A549 (cell line): ENCODE data around the gene TRAPPC2L. TPM values are rescaled to one million over a fixed set of nuclear protein-coding genes. Genes with fewer than 3 reads are reported as not detected.

Source experiments
- ATAC-seq, 2 experiments: fragments of 200-7000 bp in 1 of 2; fragments of >200 bp in 1 of 2; cut with Nextera tagmentation in 1 of 2; cut with Tn5 transposase in 1 of 2; 3 replicates each; pipeline versions ENCODE4 v1.8.0 to v1.9.1; 2018 to 2020; ENCODE audit warnings: mild to moderate bottlenecking in 1 of 2, moderate library complexity in 1 of 2
- CTCF ChIA-PET: fragments of 300-600 bp; sonication (Branson Sonifier 250); formaldehyde crosslinking; extraction: SDS; loops from one replicate; lab custom pipeline; 2021; ENCODE audit warnings: antibody characterized with exemption, inconsistent platforms; lab: Yijun Ruan, JAX
- POLR2A ChIA-PET: fragments of 350-600 bp; formaldehyde crosslinking; extraction: SDS; loops from one replicate; lab custom pipeline; 2021; ENCODE audit warnings: antibody characterized with exemption, inconsistent platforms; lab: Yijun Ruan, JAX
- DNase-seq, 2 experiments: peaks; one replicate each; pipeline versions ENCODE4 v3.0.0 to v3.0.0-alpha.2; 2011 to 2016; ENCODE audit warnings: low read depth in 1 of 2, low spot score in 1 of 2
- FAIRE-seq: peaks from 2 replicates; lab custom pipeline; 2011; peaks lifted over from hg19 to GRCh38; lab: Jason Lieb, UNC
- H3K27ac ChIP-seq, 2 experiments: fragments of >200 bp; sonication (Bioruptor Twin); formaldehyde crosslinking; 3 replicates each; pipeline ENCODE4 v1.5.1; 2016 to 2017
- H3K4me1 ChIP-seq: fragments of >200 bp; sonication (Bioruptor Twin); formaldehyde crosslinking; 3 replicates; pipeline ENCODE4 v1.6.1; 2016
- H3K4me2 ChIP-seq: fragments of >200 bp; sonication (Bioruptor Twin); formaldehyde crosslinking; 3 replicates; pipeline ENCODE4 v1.6.1; 2016
- H3K4me3 ChIP-seq: fragments of >200 bp; sonication (Bioruptor Twin); formaldehyde crosslinking; 3 replicates; pipeline ENCODE4 v1.5.1; 2016
- H3K9me3 ChIP-seq: fragments of >200 bp; sonication (Bioruptor Twin); formaldehyde crosslinking; 3 replicates; pipeline ENCODE4 v1.6.1; 2016
- CBX8 ChIP-seq: fragments of 200-600 bp; sonication (generic); IDR thresholded peaks from 2 replicates; pipeline ENCODE4 v1.6.1; 2016
- CHD2 ChIP-seq: fragments of 150-350 bp; IDR thresholded peaks from 2 replicates; pipeline ENCODE4 v1.6.1; 2014; ENCODE audit warnings: low read length; ENCODE audit not compliant: partially characterized antibody
- EHMT2 ChIP-seq: fragments of 200-600 bp; sonication (generic); IDR thresholded peaks from 2 replicates; pipeline ENCODE4 v1.6.1; 2016; ENCODE audit warnings: antibody characterized with exemption, low read depth, mild to moderate bottlenecking, moderate library complexity
- FOXS1 ChIP-seq: fragments of 250-450 bp; sonication (Bioruptor Pico); IDR thresholded peaks from 2 replicates; pipeline ENCODE4 v1.5.0; 2020; ENCODE audit warnings: mild to moderate bottlenecking, moderate library complexity
- HDAC2 ChIP-seq: fragments of 200-600 bp; sonication (generic); IDR thresholded peaks from 2 replicates; pipeline ENCODE4 v1.6.1; 2016
- HEYL ChIP-seq: fragments of 250-450 bp; sonication (Bioruptor Pico); IDR thresholded peaks from 2 replicates; pipeline ENCODE4 v1.8.0; 2021; ENCODE audit warnings: mild to moderate bottlenecking, moderate library complexity
- JUN ChIP-seq, 2 experiments: fragments of >200 bp; sonication (Bioruptor Twin); formaldehyde crosslinking; IDR thresholded peaks; 2 replicates in 1 of 2; 3 replicates in 1 of 2; pipeline ENCODE4 v1.6.1; 2016 to 2017
- KDM1A ChIP-seq: fragments of 200-600 bp; sonication (generic); IDR thresholded peaks from 2 replicates; pipeline ENCODE4 v1.6.1; 2016; ENCODE audit warnings: low read depth, mild to moderate bottlenecking
- KDM5A ChIP-seq: fragments of 200-600 bp; sonication (generic); IDR thresholded peaks from 2 replicates; pipeline ENCODE4 v1.6.1; 2016; ENCODE audit warnings: antibody characterized with exemption, mild to moderate bottlenecking
- MAZ ChIP-seq: fragments of 150-350 bp; IDR thresholded peaks from 2 replicates; pipeline ENCODE4 v1.6.1; 2014; ENCODE audit warnings: antibody characterized with exemption, low read depth, low read length, borderline replicate concordance
- NPAS2 ChIP-seq: fragments of 250-450 bp; sonication (Bioruptor Pico); IDR thresholded peaks from 2 replicates; pipeline ENCODE4 v1.8.0; 2022; ENCODE audit warnings: mild to moderate bottlenecking, moderate library complexity, borderline replicate concordance
- RAD21 ChIP-seq, 2 experiments: fragments of >200 bp in 1 of 2; sonication (Bioruptor Twin) in 1 of 2; formaldehyde crosslinking in 1 of 2; IDR thresholded peaks in 1 of 2; conservative IDR thresholded peaks in 1 of 2; 2 replicates in 1 of 2; 3 replicates in 1 of 2; pipeline ENCODE4 v1.6.1; 2012 to 2018; ENCODE audit warnings: inconsistent platforms in 1 of 2
- SMC3 ChIP-seq: fragments of >200 bp; sonication (Bioruptor Twin); formaldehyde crosslinking; IDR thresholded peaks from 3 replicates; pipeline ENCODE4 v1.6.1; 2018; ENCODE audit warnings: inconsistent platforms
- TFCP2L1 ChIP-seq: fragments of 250-450 bp; sonication (Bioruptor Pico); IDR thresholded peaks from 2 replicates; pipeline ENCODE4 v1.5.0; 2021; ENCODE audit warnings: mild to moderate bottlenecking
- WGBS: methylation state at CpG from one replicate; pipeline ENCODE4 v1.1.6; 2017; ENCODE audit errors: missing lambda C conversion rate; 5-methylcytosine and 5-hydroxymethylcytosine counted together
- polyA plus RNA-seq, 4 experiments: library from polyadenylated mRNA; depleted of rRNA in 3 of 4; stranded (reverse); fragments of >200 nt; fragmentation: RNase III in 1 of 4; extraction: RNeasy Plus Mini Kit Qiagen cat#74134 plus additional on column Dnase treatment in 1 of 4; gene quantifications; 2 replicates in 3 of 4; 3 replicates in 1 of 4; pipeline ENCODE4 v1.2.3, GENCODE V29; 2011 to 2017
- TF ChIP-seq, protein P1 (sequence below): fragments of >200 bp; sonication (Bioruptor Twin); formaldehyde crosslinking; IDR thresholded peaks from 2 replicates; pipeline ENCODE4 v1.6.1; 2016
- TF ChIP-seq, protein P2 (sequence below): fragments of 450-650 bp; IDR thresholded peaks from 2 replicates; pipeline ENCODE4 v1.6.1; 2014; ENCODE audit warnings: antibody characterized with exemption
- TF ChIP-seq, protein P3 (sequence below): IDR thresholded peaks from 2 replicates; pipeline ENCODE4 v1.6.1; 2012
- TF ChIP-seq, protein P4 (sequence below): IDR thresholded peaks from 2 replicates; pipeline ENCODE4 v1.6.1; 2012; ENCODE audit warnings: low read depth, borderline replicate concordance
- TF ChIP-seq, protein P5 (sequence below): fragments of >200 bp; sonication (Bioruptor Twin); formaldehyde crosslinking; IDR thresholded peaks from 3 replicates; pipeline ENCODE4 v1.5.1; 2016

The TRAPPC2L gene
- polyA plus RNA-seq, 2 of the 4 experiments (the other 2 are of a cell fraction) = 70.3 to 80.2 TPM

DNA sequence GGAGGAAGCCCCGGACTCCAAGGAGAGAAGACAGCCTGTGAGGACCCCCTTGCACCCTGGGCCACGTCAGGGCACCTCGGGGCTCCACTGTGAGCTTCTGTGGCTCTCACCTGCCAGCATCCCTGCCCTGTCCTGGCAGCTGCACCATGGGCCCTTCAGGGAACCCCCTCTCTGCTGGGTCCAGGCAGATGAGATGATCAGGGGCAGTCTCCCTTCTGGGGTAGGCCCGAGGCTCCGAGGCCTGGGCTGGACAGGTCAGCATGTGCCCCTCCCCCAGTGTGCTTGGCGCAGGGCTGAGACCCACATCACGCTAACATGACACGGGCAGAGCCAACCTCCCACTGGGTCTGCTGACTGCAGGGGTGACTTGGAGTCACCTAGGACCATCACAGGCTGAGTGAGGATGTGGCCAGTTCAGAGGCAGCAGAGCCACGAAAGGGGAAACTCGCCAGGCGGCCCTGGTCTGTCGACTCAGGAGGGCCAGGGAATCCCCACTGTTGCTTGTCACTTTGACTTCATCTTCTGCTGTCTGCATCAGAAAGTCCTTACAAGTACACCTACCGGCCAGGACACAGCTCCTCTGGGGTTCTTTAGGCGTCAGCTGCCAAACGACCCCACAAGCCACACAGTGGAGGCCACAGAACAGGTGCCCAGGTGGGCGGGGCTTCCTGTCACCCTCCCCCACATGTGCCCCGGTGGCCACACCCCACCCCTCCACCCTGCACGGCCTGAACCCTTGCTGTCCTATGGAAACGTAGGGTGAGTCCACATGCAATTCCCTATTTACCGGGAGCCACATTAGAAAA, 2.4 kb upstream of the TRAPPC2L start:
- no peak for DNase-seq
- no peak overlapping the region for H3K4me2 ChIP-seq
- POLR2A ChIA-PET = no interaction called here
- no peak for TF ChIP-seq CBX8
- TF ChIP-seq, protein P1, sequence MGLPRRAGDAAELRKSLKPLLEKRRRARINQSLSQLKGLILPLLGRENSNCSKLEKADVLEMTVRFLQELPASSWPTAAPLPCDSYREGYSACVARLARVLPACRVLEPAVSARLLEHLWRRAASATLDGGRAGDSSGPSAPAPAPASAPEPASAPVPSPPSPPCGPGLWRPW = no peak
- TF ChIP-seq, protein P2, sequence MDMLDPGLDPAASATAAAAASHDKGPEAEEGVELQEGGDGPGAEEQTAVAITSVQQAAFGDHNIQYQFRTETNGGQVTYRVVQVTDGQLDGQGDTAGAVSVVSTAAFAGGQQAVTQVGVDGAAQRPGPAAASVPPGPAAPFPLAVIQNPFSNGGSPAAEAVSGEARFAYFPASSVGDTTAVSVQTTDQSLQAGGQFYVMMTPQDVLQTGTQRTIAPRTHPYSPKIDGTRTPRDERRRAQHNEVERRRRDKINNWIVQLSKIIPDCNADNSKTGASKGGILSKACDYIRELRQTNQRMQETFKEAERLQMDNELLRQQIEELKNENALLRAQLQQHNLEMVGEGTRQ = no peak
- no peak for TF ChIP-seq HDAC2
- TF ChIP-seq, protein P3, sequence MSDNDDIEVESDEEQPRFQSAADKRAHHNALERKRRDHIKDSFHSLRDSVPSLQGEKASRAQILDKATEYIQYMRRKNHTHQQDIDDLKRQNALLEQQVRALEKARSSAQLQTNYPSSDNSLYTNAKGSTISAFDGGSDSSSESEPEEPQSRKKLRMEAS = no peak
- TF ChIP-seq, protein P4, sequence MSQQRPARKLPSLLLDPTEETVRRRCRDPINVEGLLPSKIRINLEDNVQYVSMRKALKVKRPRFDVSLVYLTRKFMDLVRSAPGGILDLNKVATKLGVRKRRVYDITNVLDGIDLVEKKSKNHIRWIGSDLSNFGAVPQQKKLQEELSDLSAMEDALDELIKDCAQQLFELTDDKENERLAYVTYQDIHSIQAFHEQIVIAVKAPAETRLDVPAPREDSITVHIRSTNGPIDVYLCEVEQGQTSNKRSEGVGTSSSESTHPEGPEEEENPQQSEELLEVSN = no peak
- TF ChIP-seq CHD2 = no peak
- TF ChIP-seq, protein P5, sequence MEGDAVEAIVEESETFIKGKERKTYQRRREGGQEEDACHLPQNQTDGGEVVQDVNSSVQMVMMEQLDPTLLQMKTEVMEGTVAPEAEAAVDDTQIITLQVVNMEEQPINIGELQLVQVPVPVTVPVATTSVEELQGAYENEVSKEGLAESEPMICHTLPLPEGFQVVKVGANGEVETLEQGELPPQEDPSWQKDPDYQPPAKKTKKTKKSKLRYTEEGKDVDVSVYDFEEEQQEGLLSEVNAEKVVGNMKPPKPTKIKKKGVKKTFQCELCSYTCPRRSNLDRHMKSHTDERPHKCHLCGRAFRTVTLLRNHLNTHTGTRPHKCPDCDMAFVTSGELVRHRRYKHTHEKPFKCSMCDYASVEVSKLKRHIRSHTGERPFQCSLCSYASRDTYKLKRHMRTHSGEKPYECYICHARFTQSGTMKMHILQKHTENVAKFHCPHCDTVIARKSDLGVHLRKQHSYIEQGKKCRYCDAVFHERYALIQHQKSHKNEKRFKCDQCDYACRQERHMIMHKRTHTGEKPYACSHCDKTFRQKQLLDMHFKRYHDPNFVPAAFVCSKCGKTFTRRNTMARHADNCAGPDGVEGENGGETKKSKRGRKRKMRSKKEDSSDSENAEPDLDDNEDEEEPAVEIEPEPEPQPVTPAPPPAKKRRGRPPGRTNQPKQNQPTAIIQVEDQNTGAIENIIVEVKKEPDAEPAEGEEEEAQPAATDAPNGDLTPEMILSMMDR = no peak
- TF ChIP-seq JUN (IDR thresholded peaks at IDR 0.05) = no peak
- no peak for TF ChIP-seq FOXS1 (CRISPR knock-in tag)
- no peak for TF ChIP-seq RAD21 (conservative IDR thresholded peaks at IDR 0.05 in 1 of 2, IDR thresholded peaks at IDR 0.05 in 1 of 2)
- TF ChIP-seq SMC3 = no peak
- TF ChIP-seq NPAS2 (CRISPR knock-in tag) = no peak
- TF ChIP-seq HEYL (CRISPR knock-in tag) = no peak
- no peak for TF ChIP-seq EHMT2
- TF ChIP-seq, all 56 proteins: peak for 0
- H3K4me1 ChIP-seq = peaks cover 19% of the 10 kb centered on the region
- FAIRE-seq (no peak), ATAC-seq (no peak)
- WGBS = 75% methylated on average over 15 of the region's 20 CpGs
- no peak overlapping the region for H3K4me3 ChIP-seq
- H3K9me3 ChIP-seq = no peaks in the 10 kb centered on the region
- CTCF ChIA-PET = interaction anchor here (1.0 to 1.7 kb wide), 4 partner anchors 38 to 313 kb away, joined by 3 to 8 read pairs (median 4); partner anchors contain the start of gene APRT
- no peak overlapping the region for H3K27ac ChIP-seq

DNA sequence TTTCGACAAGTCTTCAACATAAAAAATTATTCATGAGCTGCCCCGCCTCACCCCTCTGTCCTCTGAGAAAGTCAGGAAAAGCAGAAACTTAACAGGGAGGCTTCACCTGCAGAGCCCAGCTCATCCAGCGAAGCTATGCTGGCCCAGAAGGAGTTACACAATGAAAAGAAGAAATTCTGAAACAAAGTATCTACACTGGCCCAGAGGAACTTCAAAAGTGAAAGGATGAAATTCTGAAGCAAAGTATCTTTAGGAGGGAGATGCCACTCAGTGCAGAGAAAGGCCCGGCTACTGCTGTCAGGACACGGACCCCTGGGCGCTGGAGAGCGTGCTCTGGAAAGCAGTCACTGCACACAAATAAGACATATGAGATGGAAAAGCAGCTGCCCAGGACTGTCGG, 1.8 kb upstream of the TRAPPC2L start:
- CTCF ChIA-PET = interaction anchor here (1.1 to 1.7 kb wide), 2 partner anchors 43 to 313 kb away, joined by 3 to 8 read pairs; partner anchors contain the start of gene APRT

More for the DNA sequence above, 1.8 kb upstream of the TRAPPC2L start:
- POLR2A ChIA-PET = no interaction called here
- DNase-seq (no peak), FAIRE-seq (no peak)
- peak overlapping the region; percentile 89; the same call in 2 of the 3 replicates for H3K4me2 ChIP-seq
- H3K4me1 ChIP-seq = peaks cover 19% of the 10 kb centered on the region
- TF ChIP-seq MAZ (no peak), KDM5A (no peak), TFCP2L1 (no peak), KDM1A (no peak), NPAS2 (CRISPR knock-in tag) (no peak), EHMT2 (no peak)
- TF ChIP-seq, protein P3 = no peak
- TF ChIP-seq, protein P4 = no peak
- TF ChIP-seq, all 56 proteins: peak for 0
- WGBS = 83% methylated on average over 8 of the region's 8 CpGs
- no peak for ATAC-seq
- Histone ChIP-seq H3K4me3 (no peak overlapping the region), H3K27ac (no peak overlapping the region), H3K9me3 (no peaks in the 10 kb centered on the region)
